Smooth muscle cell (in vitro differentiated cells): Measurements from ENCODE around the gene FKBP15. TPM values are rescaled to one million over a fixed set of nuclear protein-coding genes. Genes with fewer than 3 reads are reported as not detected.

Source experiments
- DNase-seq: peaks from one replicate; lab custom pipeline; 2025; ENCODE audit not compliant: unreplicated experiment; lab: John Stamatoyannopoulos, UW
- H2AFZ ChIP-seq: fragments of 200-600 bp; sonication (generic); 2 replicates; pipeline ENCODE4 v1.6.0; 2016; ENCODE audit warnings: antibody characterized with exemption, low read depth, mild to moderate bottlenecking
- H3F3A ChIP-seq: fragments of 200-600 bp; sonication (generic); 2 replicates; pipeline ENCODE4 v1.6.0; 2017; ENCODE audit warnings: antibody characterized with exemption, low read depth
- H3K27ac ChIP-seq: fragments of 200-600 bp; sonication (generic); 2 replicates; pipeline ENCODE4 v1.5.1; 2016; ENCODE audit warnings: low read depth, mild to moderate bottlenecking
- H3K27me3 ChIP-seq: fragments of 200-600 bp; sonication (generic); 2 replicates; pipeline ENCODE4 v1.6.1; 2016; ENCODE audit warnings: low read depth, mild to moderate bottlenecking
- H3K36me3 ChIP-seq: fragments of 200-600 bp; sonication (generic); 2 replicates; pipeline ENCODE4 v1.5.1; 2016; ENCODE audit warnings: low read depth
- H3K4me1 ChIP-seq: fragments of 200-600 bp; sonication (generic); 2 replicates; pipeline ENCODE4 v1.5.1; 2016; ENCODE audit warnings: low read depth
- H3K4me2 ChIP-seq: fragments of 200-600 bp; sonication (generic); 2 replicates; pipeline ENCODE4 v1.6.0; 2016; ENCODE audit warnings: mild to moderate bottlenecking
- H3K4me3 ChIP-seq: fragments of 200-600 bp; sonication (generic); 2 replicates; pipeline ENCODE4 v1.5.1; 2016; ENCODE audit warnings: mild to moderate bottlenecking
- H3K79me2 ChIP-seq: fragments of 200-600 bp; sonication (generic); 2 replicates; pipeline ENCODE4 v1.6.0; 2016; ENCODE audit warnings: low read depth, mild to moderate bottlenecking
- H3K9ac ChIP-seq: fragments of 200-600 bp; sonication (generic); 2 replicates; pipeline ENCODE4 v1.6.0; 2016; ENCODE audit warnings: low read depth
- H3K9me3 ChIP-seq: fragments of 200-600 bp; sonication (generic); replicated peaks from 2 replicates; pipeline ENCODE4 v1.5.1; 2016; ENCODE audit warnings: low read depth
- H4K20me1 ChIP-seq: fragments of 200-600 bp; sonication (generic); 2 replicates; pipeline ENCODE4 v1.6.0; 2016; ENCODE audit warnings: low read depth
- WGBS: methylation state at CpG from one replicate; pipeline ENCODE4 v1.1.7; 2016; ENCODE audit warnings: low lambda C conversion rate; 5-methylcytosine and 5-hydroxymethylcytosine counted together
- polyA plus RNA-seq: library from polyadenylated mRNA; unstranded; fragments of >200 nt; fragmentation: Nextera tagmentation; extraction: Ambion mirVana; gene quantifications from 2 replicates; pipeline ENCODE4 v1.2.1, GENCODE V29; 2016
- total RNA-seq: library from RNA; depleted of rRNA; stranded (reverse); fragments of >200 nt; gene quantifications from 2 replicates; pipeline ENCODE4 v1.2.3, GENCODE V29; 2014
- TF ChIP-seq, protein P1 (sequence below): fragments of 200-600 bp; sonication (generic); IDR thresholded peaks from 2 replicates; pipeline ENCODE4 v1.5.1; 2017; ENCODE audit warnings: borderline replicate concordance, mild to moderate bottlenecking, antibody characterized with exemption; ENCODE audit not compliant: insufficient read depth, poor library complexity, severe bottlenecking

FKBP15 gene
- total and polyA plus RNA-seq, 2 experiments from 2014 or later = 13.0 to 27.9 TPM

GRCh38 chr9:113183956-113184488 lies 37.1 kb downstream of the FKBP15 start:
- 98% methylated on average over 2 of the region's 2 CpGs for WGBS
- H3F3A ChIP-seq = no peaks in the 10 kb centered on the region
- no peaks in the 10 kb centered on the region for H4K20me1 ChIP-seq
- no peak overlapping the region for H3K9ac ChIP-seq
- no peaks in the 10 kb centered on the region for H3K27me3 ChIP-seq
- H3K79me2 ChIP-seq = no peaks in the 10 kb centered on the region
- no peaks in the 10 kb centered on the region for H3K9me3 ChIP-seq
- no peak overlapping the region for H3K27ac ChIP-seq
- no peaks in the 10 kb centered on the region for H3K4me1 ChIP-seq
- no peak for DNase-seq
- H3K36me3 ChIP-seq = peaks cover 45% of the 10 kb centered on the region
- TF ChIP-seq, protein P1, sequence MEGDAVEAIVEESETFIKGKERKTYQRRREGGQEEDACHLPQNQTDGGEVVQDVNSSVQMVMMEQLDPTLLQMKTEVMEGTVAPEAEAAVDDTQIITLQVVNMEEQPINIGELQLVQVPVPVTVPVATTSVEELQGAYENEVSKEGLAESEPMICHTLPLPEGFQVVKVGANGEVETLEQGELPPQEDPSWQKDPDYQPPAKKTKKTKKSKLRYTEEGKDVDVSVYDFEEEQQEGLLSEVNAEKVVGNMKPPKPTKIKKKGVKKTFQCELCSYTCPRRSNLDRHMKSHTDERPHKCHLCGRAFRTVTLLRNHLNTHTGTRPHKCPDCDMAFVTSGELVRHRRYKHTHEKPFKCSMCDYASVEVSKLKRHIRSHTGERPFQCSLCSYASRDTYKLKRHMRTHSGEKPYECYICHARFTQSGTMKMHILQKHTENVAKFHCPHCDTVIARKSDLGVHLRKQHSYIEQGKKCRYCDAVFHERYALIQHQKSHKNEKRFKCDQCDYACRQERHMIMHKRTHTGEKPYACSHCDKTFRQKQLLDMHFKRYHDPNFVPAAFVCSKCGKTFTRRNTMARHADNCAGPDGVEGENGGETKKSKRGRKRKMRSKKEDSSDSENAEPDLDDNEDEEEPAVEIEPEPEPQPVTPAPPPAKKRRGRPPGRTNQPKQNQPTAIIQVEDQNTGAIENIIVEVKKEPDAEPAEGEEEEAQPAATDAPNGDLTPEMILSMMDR = no peak
- no peak overlapping the region for H3K4me2 ChIP-seq
- H2AFZ ChIP-seq = no peak overlapping the region
- no peak overlapping the region for H3K4me3 ChIP-seq

DNA sequence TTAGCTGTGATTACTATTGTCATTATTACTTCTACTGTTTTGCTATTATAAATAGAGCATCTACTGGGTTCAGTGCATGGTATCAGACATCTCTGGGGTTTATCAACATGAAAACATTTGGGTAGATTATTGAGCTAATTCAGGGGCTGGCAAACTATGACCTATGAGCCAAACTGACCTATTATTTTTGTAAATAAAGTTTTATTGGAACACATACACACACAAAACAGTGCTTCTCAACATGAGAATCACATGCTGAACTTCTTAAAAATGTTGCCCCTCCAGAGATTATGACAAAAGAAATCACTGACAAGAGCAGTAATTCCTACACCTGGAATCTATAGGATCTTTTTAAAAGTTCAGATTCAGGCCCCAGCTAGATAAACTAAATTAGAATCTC lies 39.9 kb downstream of the FKBP15 start:
- Histone ChIP-seq H3K36me3 (peaks cover 54% of the 10 kb centered on the region), H3K4me1 (no peaks in the 10 kb centered on the region), H3K4me3 (no peak overlapping the region), H3K4me2 (no peak overlapping the region), H4K20me1 (no peaks in the 10 kb centered on the region), H3K9me3 (no peaks in the 10 kb centered on the region), H3K79me2 (no peaks in the 10 kb centered on the region), H2AFZ (no peak overlapping the region), H3K27ac (no peak overlapping the region), H3K27me3 (no peaks in the 10 kb centered on the region), H3F3A (no peaks in the 10 kb centered on the region), H3K9ac (no peak overlapping the region)
- DNase-seq = no peak
- TF ChIP-seq, protein P1 = no peak

- no peak overlapping the region for H3K4me3 ChIP-seq
- H3K79me2 ChIP-seq = no peaks in the 10 kb centered on the region
- H2AFZ ChIP-seq = no peak overlapping the region
- H3K4me1 ChIP-seq = no peaks in the 10 kb centered on the region
- no peak overlapping the region for H3K4me2 ChIP-seq
- peaks cover 55% of the 10 kb centered on the region for H3K36me3 ChIP-seq
- no peak for DNase-seq
- H3K9me3 ChIP-seq = no peaks in the 10 kb centered on the region
- no peaks in the 10 kb centered on the region for H3F3A ChIP-seq
- WGBS = 62% methylated on average over 1 of the region's 1 CpG
- H3K27ac ChIP-seq = no peak overlapping the region
- no peak overlapping the region for H3K9ac ChIP-seq
- no peaks in the 10 kb centered on the region for H4K20me1 ChIP-seq
- TF ChIP-seq, protein P1 = no peak
- H3K27me3 ChIP-seq = no peaks in the 10 kb centered on the region
Measured at GRCh38 chr9:113179839-113180238, 41.2 kb downstream of the FKBP15 start.

GRCh38 chr9:113178087-113178486 lies 43.0 kb downstream of the FKBP15 start:
- TF ChIP-seq, protein P1 = no peak
- Histone ChIP-seq H3K27ac (no peak overlapping the region), H3K27me3 (no peaks in the 10 kb centered on the region), H3K36me3 (peaks cover 55% of the 10 kb centered on the region), H3K9me3 (no peaks in the 10 kb centered on the region), H2AFZ (no peak overlapping the region), H4K20me1 (no peaks in the 10 kb centered on the region), H3K4me2 (no peak overlapping the region), H3K9ac (no peak overlapping the region), H3K79me2 (no peaks in the 10 kb centered on the region), H3K4me1 (no peaks in the 10 kb centered on the region), H3F3A (no peaks in the 10 kb centered on the region), H3K4me3 (no peak overlapping the region)
- WGBS = 100% methylated on average over 1 of the region's 1 CpG
- DNase-seq = no peak
